Measurements from ENCODE around the gene ADGRB3.
"Not testable (repeated sequence)": the region's sequence is repeated elsewhere in the genome, so short reads cannot be mapped to it uniquely, and the experiment has no call there.

ADGRB3 gene

GRCh38 chr6:69069881-69070280 lies 434.8 kb downstream of the ADGRB3 start:
- no peak for DNase-seq

GRCh38 chr6:69072796-69073195 lies 437.7 kb downstream of the ADGRB3 start:
- DNase-seq: no peak

GRCh38 chr6:69084746-69085335 lies 449.8 kb downstream of the ADGRB3 start:
- DNase-seq: no peak

- DNase-seq: no peak
These were observed 451.6 kb downstream of the ADGRB3 start for GRCh38 chr6:69086689-69087088.

GRCh38 chr6:69089539-69089938 lies 454.5 kb downstream of the ADGRB3 start:
- no peak for DNase-seq

- DNase-seq: no peak
These were observed 455.1 kb downstream of the ADGRB3 start for GRCh38 chr6:69090132-69090531.

GRCh38 chr6:69096681-69097080 lies 461.6 kb downstream of the ADGRB3 start:
- no peak for DNase-seq

GRCh38 chr6:69097948-69098347 lies 462.9 kb downstream of the ADGRB3 start:
- DNase-seq: peak; percentile 45

GRCh38 chr6:69098910-69099309 lies 463.8 kb downstream of the ADGRB3 start:
- no peak for DNase-seq

GRCh38 chr6:69100772-69101171 lies 465.7 kb downstream of the ADGRB3 start:
- DNase-seq: no peak

- DNase-seq: no peak
These were observed 467.3 kb downstream of the ADGRB3 start for GRCh38 chr6:69102416-69102815.

- DNase-seq: no peak
These were observed 470.2 kb downstream of the ADGRB3 start for GRCh38 chr6:69105288-69105687.

- DNase-seq: no peak
These were observed 471.4 kb downstream of the ADGRB3 start for GRCh38 chr6:69106511-69106910.

- no peak for DNase-seq
These were observed 476.2 kb downstream of the ADGRB3 start for GRCh38 chr6:69111301-69111700.

- DNase-seq: no peak
These were observed 481.6 kb downstream of the ADGRB3 start for GRCh38 chr6:69116658-69117057.

GRCh38 chr6:69121461-69122406 lies 486.7 kb downstream of the ADGRB3 start:
- DNase-seq: not testable (repeated sequence)

- no peak for DNase-seq
These were observed 487.3 kb downstream of the ADGRB3 start for GRCh38 chr6:69122407-69122773.

GRCh38 chr6:69128411-69128810 lies 493.3 kb downstream of the ADGRB3 start:
- no peak for DNase-seq

GRCh38 chr6:69129046-69129445 lies 494.0 kb downstream of the ADGRB3 start:
- DNase-seq: no peak

GRCh38 chr6:69135927-69136326 lies 500.8 kb downstream of the ADGRB3 start:
- DNase-seq: no peak

GRCh38 chr6:69138148-69138547 lies 503.1 kb downstream of the ADGRB3 start:
- DNase-seq: no peak

GRCh38 chr6:69138893-69139494 lies 503.9 kb downstream of the ADGRB3 start:
- no peak for DNase-seq

GRCh38 chr6:69145062-69145461 lies 510.0 kb downstream of the ADGRB3 start:
- DNase-seq: no peak

- peak; percentile 2 for DNase-seq
These were observed 511.3 kb downstream of the ADGRB3 start for GRCh38 chr6:69146385-69146784.

All from NCI-H510A treated with DMSO at 0.1 percent for 48 hours (cell line).